HG02763 (cell line): ENCODE measurements around the gene LDLRAD2.

Experiments
- ATAC-seq: cut with Tn5 transposase; IDR thresholded peaks from one replicate; pipeline ENCODE4 v1.9.1; 2021; ENCODE audit warnings: mild to moderate bottlenecking, moderate library complexity; ENCODE audit not compliant: unreplicated experiment

LDLRAD2 gene

DNA sequence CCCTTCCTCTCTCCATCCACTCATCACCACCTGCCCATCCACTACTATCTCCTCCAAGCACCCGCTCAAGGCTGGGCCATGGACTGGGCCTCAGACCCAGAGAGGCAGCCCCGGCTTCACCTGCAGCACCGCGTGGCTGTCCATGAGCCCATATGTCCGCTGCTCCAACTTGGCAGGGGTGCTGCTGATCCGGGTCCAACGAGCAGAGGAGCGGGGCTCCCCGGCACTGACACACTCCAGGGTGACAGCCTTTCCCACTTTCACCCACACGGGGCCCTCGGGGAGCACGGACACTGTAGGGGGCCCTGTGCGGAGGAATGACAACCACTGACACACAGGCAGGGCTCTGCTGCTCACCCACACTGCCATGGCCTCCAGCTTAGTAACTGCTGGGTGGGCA lies 28.9 kb downstream of the LDLRAD2 start:
- ATAC-seq = no peak

DNA sequence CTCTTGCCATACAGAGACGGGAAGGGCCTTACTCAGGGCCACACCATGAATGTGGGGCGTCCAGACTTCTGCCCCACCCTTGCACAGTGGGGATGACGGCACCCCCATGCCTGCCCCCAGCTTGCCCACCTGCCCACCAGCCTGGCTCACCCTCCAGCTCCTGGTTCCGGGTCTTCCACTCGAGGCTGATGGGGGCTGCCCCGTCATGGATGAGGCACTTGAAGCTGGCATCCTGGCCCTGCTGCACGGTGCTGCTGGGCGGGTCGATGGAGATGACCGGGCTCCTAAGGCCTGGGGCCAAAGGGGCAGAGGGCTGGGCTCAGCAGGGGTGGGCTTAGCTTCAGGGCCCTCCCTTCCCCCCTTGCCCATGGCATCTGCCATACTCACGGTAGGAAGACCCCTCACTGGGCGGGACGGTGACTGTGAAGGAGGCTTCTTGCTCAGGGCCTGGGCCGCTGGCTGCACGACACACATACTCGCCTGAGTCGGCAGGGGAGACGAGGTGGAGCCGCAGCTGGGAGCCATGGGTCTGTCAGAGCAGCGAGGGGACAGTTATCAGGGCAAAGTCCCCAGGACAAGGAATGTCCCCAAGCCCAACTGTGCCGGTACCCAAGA lies 29.9 kb downstream of the LDLRAD2 start:
- ATAC-seq = no peak

DNA sequence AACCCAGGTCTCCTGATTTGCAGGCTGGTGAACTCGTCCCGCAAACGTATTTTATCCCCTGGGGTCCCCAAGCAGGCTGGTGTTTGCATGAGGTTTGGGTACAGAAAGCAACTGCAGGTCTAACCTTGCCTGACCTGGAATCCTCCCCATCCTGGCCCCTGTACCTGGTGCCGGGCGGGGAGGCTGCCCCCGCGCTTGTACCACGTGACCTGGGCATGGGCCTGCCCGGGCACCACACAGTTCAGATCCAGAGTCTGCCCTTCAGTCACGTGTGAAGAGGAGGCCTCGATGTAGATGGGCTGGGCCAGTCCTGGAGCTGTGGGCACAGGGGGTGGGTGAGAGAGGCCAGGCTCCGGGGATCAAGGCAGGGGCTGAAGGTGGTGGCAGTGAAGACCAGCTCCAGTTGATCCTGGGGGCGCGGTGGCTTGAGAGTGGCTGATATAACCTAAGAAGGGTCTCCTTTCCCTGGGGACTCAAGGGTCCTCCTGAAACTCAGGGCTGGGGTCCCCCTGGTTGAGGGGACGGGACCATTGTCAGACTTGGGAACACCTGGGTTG lies 30.6 kb downstream of the LDLRAD2 start:
- no peak for ATAC-seq

DNA sequence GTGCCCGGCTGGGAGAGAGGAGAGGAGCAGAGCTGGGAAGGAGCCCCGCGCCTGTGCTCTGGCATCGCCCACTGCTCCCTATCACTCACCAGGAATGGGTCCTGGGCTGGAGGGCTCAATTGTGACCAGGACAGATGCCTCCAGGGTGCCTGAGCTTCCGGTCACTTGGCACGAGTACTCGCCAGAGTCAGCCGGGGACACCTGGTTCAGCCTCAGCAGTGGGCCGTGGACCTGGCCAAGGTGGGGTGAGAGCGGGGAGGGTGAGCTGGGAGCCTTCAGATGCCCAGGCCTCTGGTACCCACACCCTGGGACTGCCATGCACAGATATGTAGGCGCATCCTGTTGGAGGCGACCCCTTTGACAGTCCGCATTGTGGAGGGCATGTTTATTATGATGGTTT lies 31.1 kb downstream of the LDLRAD2 start:
- no peak for ATAC-seq

- no peak for ATAC-seq
Observed at GRCh38 chr1:21843996-21844395, 31.9 kb downstream of the LDLRAD2 start.

DNA sequence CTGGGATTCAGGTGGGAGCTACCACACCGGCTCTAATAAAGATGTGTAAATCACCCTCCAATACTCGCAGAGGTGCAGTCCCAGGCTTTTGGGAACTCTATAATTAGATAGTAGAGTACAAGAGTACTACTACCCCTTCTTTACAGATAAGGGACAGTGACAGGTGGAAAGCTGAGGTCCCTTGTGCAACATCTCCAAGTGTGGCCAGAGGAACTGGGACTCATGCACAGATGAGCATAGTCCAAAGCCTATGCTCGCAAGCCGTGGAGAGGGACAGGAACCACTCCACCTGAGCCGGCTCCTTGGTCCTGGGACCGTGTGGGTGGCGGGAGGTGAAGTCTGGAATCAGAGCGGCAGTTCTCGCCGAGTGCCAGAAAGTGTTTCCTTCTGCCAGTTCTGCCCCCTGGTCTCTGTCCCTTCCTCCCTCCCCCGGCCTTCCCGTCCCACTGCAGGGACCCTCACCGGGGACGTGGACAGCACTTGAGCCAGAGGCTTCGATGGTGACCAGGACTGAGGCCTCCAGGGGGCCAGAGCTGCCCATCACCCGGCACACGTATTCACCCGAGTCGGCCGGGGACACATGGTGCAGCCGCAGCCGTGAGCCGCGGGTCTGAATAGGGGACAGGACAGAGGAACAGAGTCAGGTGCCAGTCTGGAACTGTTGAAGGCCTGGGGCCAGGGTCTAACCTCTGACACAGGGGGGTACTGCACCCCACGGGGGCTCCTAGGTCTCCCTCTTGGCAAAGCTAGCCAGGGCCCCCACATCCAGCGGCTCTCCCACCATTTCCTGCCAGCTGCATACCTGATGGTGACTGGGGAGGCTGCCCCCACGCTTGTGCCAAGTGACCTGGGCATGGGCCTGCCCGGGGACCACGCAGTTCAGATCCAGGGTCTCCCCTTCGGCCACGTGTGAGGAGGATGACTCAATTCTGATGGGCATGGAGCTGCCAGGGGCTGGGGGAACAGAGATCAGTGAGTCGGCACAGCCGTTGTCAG lies 33.9 kb downstream of the LDLRAD2 start:
- ATAC-seq = no peak

- no peak for ATAC-seq
Observed at GRCh38 chr1:21847223-21848205, 35.4 kb downstream of the LDLRAD2 start.

GRCh38 chr1:21848524-21849174 lies 36.6 kb downstream of the LDLRAD2 start:
- no peak for ATAC-seq

GRCh38 chr1:21849909-21850576 lies 38.0 kb downstream of the LDLRAD2 start:
- ATAC-seq = no peak

- no peak for ATAC-seq
Observed at GRCh38 chr1:21851430-21852250, 39.6 kb downstream of the LDLRAD2 start.

GRCh38 chr1:21852282-21853130 lies 40.4 kb downstream of the LDLRAD2 start:
- ATAC-seq = no peak

GRCh38 chr1:21853131-21853427 lies 41.0 kb downstream of the LDLRAD2 start:
- ATAC-seq = no peak

DNA sequence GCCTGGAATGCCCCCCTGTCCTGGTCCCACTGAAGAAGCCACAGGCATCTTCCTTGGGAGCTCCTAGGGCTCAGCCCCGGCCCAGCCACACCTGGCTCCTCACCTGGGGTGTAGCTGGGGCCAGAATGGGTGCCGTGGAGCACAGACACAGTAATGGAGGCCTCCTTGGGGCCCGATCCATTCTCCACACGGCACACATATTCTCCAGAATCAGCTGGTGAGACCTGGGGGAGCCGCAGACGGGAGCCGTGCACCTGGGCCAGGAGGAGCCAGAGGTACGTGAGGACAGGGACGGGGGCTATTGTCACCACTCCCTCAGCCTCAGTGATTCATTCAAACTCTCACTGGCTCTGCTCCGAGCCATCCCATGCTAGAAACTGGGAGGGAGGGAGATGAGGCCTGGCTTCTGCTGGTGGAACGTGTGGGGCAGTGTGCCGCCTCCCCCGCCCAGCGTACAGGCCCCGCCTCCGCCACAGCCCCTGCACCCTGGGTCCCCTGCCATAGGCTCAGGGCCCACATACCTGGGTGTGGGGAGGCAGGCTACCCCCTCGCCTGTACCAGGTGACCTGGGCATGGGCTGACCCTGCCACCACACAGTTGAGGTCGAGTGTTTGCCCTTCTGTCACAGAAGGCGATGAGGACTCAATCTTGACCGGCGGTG lies 42.2 kb downstream of the LDLRAD2 start:
- ATAC-seq = no peak

DNA sequence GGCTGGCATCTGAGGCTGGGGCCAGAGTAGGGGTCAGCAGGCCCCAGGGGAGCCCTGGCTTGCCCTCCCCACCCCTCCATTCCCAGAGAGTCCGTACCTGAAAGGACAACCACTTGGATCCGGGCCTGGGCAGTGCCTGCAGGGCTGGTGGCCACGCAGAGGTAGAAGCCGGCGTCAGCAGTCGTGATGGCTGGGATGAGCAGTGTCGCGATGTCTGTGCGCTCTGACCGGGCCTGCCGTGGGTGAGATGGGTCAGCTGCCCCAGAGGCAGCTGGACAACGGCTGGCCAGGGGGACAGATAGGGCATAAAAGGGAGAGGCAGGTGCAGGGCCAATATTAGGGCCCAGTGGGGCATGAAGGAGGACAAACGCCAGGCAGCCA lies 42.7 kb downstream of the LDLRAD2 start:
- no peak for ATAC-seq

DNA sequence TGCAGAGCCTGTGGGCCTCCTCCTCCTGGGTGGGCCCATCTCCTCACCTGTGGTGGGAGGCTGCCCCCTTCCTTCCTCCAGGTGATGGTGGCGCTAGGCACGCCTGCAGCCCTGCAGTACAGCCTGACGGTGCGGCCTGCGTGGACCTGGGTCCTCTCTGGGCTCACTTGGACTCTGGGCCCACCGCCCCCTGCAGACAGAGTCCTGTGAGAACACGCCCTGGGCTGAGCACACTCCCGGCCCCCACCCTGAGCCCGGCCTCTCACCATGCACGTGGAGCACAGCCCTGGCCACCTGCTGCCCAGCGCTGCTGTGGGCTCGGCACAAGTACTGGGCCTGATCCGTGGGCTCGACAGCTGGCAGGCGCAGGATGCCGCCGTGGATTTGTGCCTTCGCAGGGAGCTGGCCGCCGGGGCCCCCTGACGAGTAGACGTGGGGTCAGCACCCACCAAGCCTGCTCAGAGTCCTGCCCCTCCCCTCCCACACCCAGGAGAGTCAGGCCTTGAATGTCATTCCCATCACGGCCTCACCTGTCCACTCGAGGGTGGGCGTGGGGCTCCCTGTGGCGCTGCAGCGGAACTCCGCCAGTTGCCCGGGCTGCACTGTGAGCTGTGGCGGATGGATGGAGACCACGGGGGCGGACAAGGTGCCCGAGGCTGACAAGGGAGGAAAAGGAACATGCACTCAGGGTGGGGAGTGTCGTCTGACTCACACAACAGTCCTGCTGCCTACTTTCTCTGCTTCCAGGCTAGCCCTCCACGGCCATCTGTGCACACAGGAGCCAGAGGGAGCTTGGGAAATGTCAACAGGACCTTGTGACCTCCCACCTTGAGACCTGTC lies 43.4 kb downstream of the LDLRAD2 start:
- no peak for ATAC-seq

DNA sequence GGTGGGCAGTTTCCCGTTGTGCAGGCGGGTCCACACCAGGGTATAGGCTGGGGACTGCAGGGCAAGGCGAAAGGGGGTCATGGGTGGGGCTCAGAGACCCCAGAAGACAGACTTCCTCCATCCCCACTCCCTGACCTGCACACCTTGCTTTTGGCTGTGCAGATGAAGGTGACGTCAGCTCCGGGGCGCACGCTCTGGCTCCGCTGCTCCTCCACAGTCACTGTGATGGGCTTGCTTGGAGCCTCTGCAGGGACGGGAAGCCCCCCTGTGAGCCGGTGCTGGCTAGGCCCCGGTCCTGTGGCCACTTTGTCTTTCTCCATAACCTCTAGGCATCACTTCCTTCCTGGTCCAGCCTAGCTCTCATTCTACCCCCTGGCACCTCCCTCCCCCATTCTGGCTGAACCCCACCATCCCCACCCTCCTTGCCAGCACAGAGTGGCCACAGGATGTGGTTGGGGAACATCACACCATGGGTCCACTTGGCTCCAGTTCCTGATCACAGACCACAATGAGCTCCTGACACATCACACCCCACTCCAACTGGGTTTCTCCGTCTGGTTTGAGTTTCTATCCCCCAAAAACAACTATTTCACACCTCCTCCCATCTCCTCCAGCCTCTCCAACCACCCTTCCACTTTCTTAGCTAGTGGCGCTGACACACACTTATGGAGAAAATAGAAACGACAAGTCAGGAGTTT lies 45.2 kb downstream of the LDLRAD2 start:
- ATAC-seq = no peak
